Measurements from ENCODE around the gene PLA2G10. TPM values are rescaled to one million over a fixed set of nuclear protein-coding genes. Genes with fewer than 3 reads are reported as not detected.

The PLA2G10 gene
- total and polyA plus RNA-seq, 3 donors from 2014 or later, result 1.0 to 4.5 (median 1.5) TPM

GRCh38 chr16:14667347-14668266 is 26.5 kb downstream of the PLA2G10 start:
- H3K27me3 ChIP-seq, result no peaks in the 10 kb centered on the region
- intact Hi-C loops (cut with DNase I; ENCODE audit: low total_unique reads), result no loop called here
- H3K36me3 ChIP-seq (ENCODE audit: low read depth, missing control alignments), result no peaks in the 10 kb centered on the region
- 80 to 82% methylated on average over 16 of the region's 16 CpGs for WGBS, 2 donors
- TF ChIP-seq CTCF (IDR thresholded peaks at IDR 0.05), result no peak
- no peak for TF ChIP-seq POLR2A (IDR thresholded peaks at IDR 0.05)
- H3K4me1 ChIP-seq, result no peaks in the 10 kb centered on the region
- H3K9me3 ChIP-seq, result no peaks in the 10 kb centered on the region
- H3K27ac ChIP-seq, result no peak overlapping the region
- no peak overlapping the region for H3K4me3 ChIP-seq
- DNase-seq, result no peak

GRCh38 chr16:14658063-14658462 is 36.0 kb downstream of the PLA2G10 start:
- Histone ChIP-seq H3K4me1 (no peaks in the 10 kb centered on the region), H3K9me3 (no peaks in the 10 kb centered on the region), H3K27me3 (no peaks in the 10 kb centered on the region), H3K4me3 (no peak overlapping the region), H3K27ac (no peak overlapping the region), H3K36me3 (ENCODE audit: low read depth, missing control alignments) (no peaks in the 10 kb centered on the region)
- DNase-seq, result no peak
- 93 to 95% methylated on average over 2 of the region's 2 CpGs for WGBS, 2 donors
- intact Hi-C loops (cut with DNase I; ENCODE audit: low total_unique reads), result no loop called here
- TF ChIP-seq POLR2A (IDR thresholded peaks at IDR 0.05) (no peak), CTCF (IDR thresholded peaks at IDR 0.05) (no peak)

GRCh38 chr16:14652726-14653125 is 41.4 kb downstream of the PLA2G10 start:
- no peaks in the 10 kb centered on the region for H3K27me3 ChIP-seq
- intact Hi-C loops (cut with DNase I; ENCODE audit: low total_unique reads), result no loop called here
- no peak for TF ChIP-seq POLR2A (IDR thresholded peaks at IDR 0.05)
- TF ChIP-seq CTCF (IDR thresholded peaks at IDR 0.05), result no peak
- no peak for DNase-seq
- WGBS, 2 donors, result 95 to 96% methylated on average over 2 of the region's 2 CpGs
- H3K9me3 ChIP-seq, result no peaks in the 10 kb centered on the region
- H3K36me3 ChIP-seq (ENCODE audit: low read depth, missing control alignments), result no peaks in the 10 kb centered on the region
- no peak overlapping the region for H3K4me3 ChIP-seq
- no peaks in the 10 kb centered on the region for H3K4me1 ChIP-seq
- H3K27ac ChIP-seq, result no peak overlapping the region

GRCh38 chr16:14650629-14651028 is 43.5 kb downstream of the PLA2G10 start:
- Histone ChIP-seq H3K9me3 (no peaks in the 10 kb centered on the region), H3K4me1 (no peaks in the 10 kb centered on the region), H3K4me3 (no peak overlapping the region), H3K36me3 (ENCODE audit: low read depth, missing control alignments) (no peaks in the 10 kb centered on the region), H3K27me3 (no peaks in the 10 kb centered on the region), H3K27ac (no peak overlapping the region)
- DNase-seq, result no peak
- intact Hi-C loops (cut with DNase I; ENCODE audit: low total_unique reads), result no loop called here
- TF ChIP-seq POLR2A (IDR thresholded peaks at IDR 0.05) (no peak), CTCF (IDR thresholded peaks at IDR 0.05) (no peak)
- WGBS, 2 donors, result 86 to 91% methylated on average over 6 of the region's 6 CpGs

- DNase-seq, result no peak
- H3K4me3 ChIP-seq, result no peak overlapping the region
- intact Hi-C loops (cut with DNase I; ENCODE audit: low total_unique reads), result no loop called here
- H3K27me3 ChIP-seq, result no peaks in the 10 kb centered on the region
- H3K27ac ChIP-seq, result no peak overlapping the region
- no peaks in the 10 kb centered on the region for H3K36me3 ChIP-seq (ENCODE audit: low read depth, missing control alignments)
- H3K9me3 ChIP-seq, result no peaks in the 10 kb centered on the region
- WGBS, 2 donors, result 92 to 93% methylated on average over 10 of the region's 10 CpGs
- no peak for TF ChIP-seq POLR2A (IDR thresholded peaks at IDR 0.05)
- no peak for TF ChIP-seq CTCF (IDR thresholded peaks at IDR 0.05)
- no peaks in the 10 kb centered on the region for H3K4me1 ChIP-seq
Observed at GRCh38 chr16:14649816-14650215, 44.3 kb downstream of the PLA2G10 start.

All from testis (tissue), 3 donors.